ENCODE measurements around the gene PRDM2. TPM values are rescaled to one million over a fixed set of nuclear protein-coding genes. Genes with fewer than 3 reads are reported as not detected.

PRDM2 gene
- total RNA-seq, 3 donors from 2014 or later, result 34.7 to 56.1 (median 39.8) TPM

DNA sequence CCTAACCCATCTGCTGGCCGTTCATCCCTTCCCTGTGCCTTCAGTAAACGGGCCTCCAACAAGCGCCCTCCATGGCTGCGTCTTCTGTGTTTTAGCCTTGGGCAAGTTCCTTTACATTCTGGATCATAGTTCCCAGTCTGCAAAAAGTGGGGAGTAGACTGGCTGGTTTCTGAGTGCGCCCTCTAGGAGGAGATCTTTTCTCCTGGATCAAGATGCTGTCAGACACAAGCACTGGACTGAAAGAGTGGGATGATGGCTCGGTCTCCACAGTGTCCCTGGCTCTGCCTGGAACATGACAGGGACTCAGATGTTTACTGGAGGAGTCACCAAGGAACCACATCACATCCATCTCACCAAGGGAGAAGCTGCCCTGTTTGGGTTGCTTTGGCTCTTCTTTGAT lies 88.8 kb downstream of the PRDM2 start:
- TF ChIP-seq, protein P1, sequence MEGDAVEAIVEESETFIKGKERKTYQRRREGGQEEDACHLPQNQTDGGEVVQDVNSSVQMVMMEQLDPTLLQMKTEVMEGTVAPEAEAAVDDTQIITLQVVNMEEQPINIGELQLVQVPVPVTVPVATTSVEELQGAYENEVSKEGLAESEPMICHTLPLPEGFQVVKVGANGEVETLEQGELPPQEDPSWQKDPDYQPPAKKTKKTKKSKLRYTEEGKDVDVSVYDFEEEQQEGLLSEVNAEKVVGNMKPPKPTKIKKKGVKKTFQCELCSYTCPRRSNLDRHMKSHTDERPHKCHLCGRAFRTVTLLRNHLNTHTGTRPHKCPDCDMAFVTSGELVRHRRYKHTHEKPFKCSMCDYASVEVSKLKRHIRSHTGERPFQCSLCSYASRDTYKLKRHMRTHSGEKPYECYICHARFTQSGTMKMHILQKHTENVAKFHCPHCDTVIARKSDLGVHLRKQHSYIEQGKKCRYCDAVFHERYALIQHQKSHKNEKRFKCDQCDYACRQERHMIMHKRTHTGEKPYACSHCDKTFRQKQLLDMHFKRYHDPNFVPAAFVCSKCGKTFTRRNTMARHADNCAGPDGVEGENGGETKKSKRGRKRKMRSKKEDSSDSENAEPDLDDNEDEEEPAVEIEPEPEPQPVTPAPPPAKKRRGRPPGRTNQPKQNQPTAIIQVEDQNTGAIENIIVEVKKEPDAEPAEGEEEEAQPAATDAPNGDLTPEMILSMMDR (IDR thresholded peaks at IDR 0.05), result no peak
- DNase-seq (no peak), ATAC-seq (no peak)
- no peaks in the 10 kb centered on the region for H3K9me3 ChIP-seq
- H3K4me3 ChIP-seq, result no peak overlapping the region
- H3K4me1 ChIP-seq (ENCODE audit: low read depth), result no peaks in the 10 kb centered on the region
- H3K36me3 ChIP-seq (ENCODE audit: low read depth), result no peaks in the 10 kb centered on the region
- intact Hi-C loops (cut with DNase I, micrococcal nuclease), result no loop called here

DNA sequence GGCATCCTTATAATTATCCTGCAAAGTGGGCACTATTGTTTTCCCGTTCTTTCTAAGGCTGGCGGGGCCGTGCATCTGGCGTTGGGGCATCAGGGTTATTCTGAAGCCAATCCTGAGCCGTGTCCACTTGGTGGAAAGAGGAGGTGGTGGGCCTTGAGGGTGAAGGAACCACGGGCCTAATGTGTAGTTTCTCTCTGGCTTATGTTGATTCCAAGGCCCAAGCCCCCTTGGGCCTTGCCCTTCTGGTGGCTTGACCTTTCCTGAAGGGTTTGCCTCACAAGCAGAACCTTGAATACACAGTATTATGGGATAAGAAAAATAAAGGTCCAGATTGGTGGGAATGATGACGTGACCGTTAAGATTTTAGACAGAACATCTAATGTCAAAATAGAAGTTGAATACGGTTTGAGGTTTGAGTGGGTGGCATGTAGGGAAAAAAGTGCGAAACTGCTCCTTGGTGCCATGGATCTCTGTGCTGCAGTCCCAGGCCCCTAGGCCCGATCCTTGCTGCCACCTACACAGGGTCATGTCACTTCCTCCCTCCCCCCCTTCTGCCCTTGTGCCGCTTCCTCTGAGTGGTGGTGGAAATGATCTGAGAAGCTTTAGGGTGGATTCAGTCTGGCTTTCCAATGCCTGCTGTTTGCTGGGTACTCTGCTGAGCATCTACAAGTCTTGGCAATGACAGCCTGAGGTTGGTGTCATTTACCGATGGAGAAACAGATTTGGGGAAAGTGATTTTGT lies 90.5 kb downstream of the PRDM2 start:
- DNase-seq (no peak), ATAC-seq (no peak)
- no peak overlapping the region for H3K4me3 ChIP-seq
- intact Hi-C loops (cut with DNase I, micrococcal nuclease), result no loop called here
- H3K4me1 ChIP-seq (ENCODE audit: low read depth), result no peaks in the 10 kb centered on the region
- no peaks in the 10 kb centered on the region for H3K36me3 ChIP-seq (ENCODE audit: low read depth)
- no peaks in the 10 kb centered on the region for H3K9me3 ChIP-seq
- TF ChIP-seq, protein P1 (IDR thresholded peaks at IDR 0.05), result no peak

DNA sequence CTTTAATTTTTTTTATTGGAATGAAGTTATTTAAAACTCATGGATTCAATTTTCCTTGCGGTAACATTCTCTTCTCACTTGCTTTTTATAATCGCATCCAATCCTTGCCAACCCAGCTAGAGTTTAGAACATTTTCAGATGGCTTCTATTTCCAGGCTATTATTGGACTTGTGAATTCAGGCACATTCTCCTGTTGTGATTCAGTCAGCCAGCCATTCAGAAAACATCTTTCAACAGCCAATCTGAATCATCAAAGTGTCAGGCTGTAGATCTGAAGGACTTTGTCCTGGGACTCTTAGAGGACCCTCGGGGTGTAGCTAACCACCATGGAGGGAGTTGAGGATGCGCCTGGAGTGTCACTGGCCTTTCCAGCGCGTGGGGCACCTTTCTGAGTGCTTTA lies 92.4 kb downstream of the PRDM2 start:
- H3K9me3 ChIP-seq, result no peaks in the 10 kb centered on the region
- TF ChIP-seq, protein P1 (IDR thresholded peaks at IDR 0.05), result no peak
- no peak for ATAC-seq
- no peaks in the 10 kb centered on the region for H3K4me1 ChIP-seq (ENCODE audit: low read depth)
- DNase-seq, result no peak
- H3K4me3 ChIP-seq, result no peak overlapping the region
- no peaks in the 10 kb centered on the region for H3K36me3 ChIP-seq (ENCODE audit: low read depth)
- intact Hi-C loops (cut with DNase I, micrococcal nuclease), result no loop called here

DNA sequence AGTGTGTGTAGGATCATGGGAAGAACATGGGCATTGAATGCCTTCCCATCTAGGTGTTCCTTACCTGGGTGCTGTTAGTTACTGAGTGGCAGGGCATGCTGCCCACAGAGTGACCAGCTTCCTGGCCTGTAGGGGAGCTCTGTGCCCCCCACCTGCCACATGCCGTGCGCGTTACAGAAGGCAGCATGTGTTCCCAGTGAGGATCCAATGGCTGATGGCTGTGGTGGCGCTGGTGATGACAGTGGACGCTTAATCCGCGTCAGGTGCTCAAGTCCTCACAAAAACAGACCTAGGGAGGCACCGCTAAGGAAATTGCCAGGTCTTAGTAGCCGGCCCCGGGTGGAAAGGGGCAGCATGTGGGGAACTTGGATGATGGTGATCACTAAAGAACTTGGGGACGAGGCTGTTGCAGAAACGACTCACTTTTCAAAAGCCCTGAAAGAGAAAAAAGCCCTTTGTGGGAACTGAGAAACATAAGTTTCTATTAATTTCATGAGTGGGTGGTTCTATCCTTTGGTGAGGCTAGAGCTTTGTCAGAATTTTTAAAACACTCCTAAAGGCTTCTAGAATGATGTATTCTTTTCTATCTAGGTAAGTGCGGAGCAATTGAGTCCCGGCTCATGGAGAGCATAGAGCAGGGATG lies 93.2 kb downstream of the PRDM2 start:
- Histone ChIP-seq H3K4me3 (no peak overlapping the region), H3K36me3 (ENCODE audit: low read depth) (no peaks in the 10 kb centered on the region), H3K4me1 (ENCODE audit: low read depth) (no peaks in the 10 kb centered on the region), H3K9me3 (no peaks in the 10 kb centered on the region)
- intact Hi-C loops (cut with DNase I, micrococcal nuclease), result no loop called here
- ATAC-seq (no peak), DNase-seq (no peak)
- TF ChIP-seq, protein P1 (IDR thresholded peaks at IDR 0.05), result no peak

DNA sequence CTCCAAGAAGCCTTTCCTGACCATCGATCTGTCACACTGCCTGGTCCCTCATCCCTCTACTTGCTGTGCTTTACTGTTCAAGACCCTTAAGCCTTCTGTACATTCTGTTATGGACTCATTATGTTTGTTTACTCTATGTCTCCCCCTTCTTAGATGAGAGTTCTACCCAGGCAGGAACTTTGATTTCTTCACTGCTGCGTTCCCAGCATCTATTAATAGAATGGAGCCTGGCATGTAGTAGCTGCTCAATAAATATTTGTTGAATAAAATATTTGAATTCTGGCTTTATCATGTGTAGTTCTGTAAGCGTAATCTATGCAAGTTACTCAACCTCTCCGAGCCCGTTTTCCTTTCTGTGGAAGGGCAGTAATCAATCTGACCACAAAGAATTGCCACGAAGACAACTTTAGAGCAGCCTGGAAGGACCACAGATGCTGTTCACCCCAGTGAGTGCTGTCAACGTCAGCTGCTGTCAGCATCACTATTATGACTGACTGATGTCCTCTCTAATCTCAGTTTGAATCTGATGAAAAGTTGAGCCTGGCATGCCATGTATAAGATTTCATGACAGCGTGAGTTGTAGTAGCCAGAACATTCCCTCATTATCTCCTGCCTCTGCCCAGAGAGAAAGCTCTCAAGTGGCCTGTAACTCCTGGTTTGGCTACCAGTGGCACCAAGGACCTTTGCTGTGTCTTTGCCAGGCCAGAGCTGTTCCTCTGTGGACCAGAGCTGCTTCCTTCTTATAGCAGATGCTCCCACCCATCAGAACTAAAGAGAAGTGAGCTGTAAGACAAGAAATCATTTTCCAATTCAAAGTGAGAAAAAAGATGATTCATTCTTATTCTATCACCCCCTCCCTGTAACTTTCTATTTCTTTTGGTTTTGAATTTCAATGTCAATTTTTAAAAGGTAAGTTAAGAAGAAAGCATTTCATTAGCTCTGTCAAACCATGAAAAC lies 94.5 kb downstream of the PRDM2 start:
- DNase-seq (no peak), ATAC-seq (no peak)
- TF ChIP-seq, protein P1 (IDR thresholded peaks at IDR 0.05), result no peak
- Histone ChIP-seq H3K36me3 (ENCODE audit: low read depth) (no peaks in the 10 kb centered on the region), H3K4me1 (ENCODE audit: low read depth) (no peaks in the 10 kb centered on the region), H3K4me3 (no peak overlapping the region), H3K9me3 (no peaks in the 10 kb centered on the region)
- intact Hi-C loops (cut with DNase I, micrococcal nuclease), result no loop called here
